ENCODE results near the gene PPP2R5C.

DNA sequence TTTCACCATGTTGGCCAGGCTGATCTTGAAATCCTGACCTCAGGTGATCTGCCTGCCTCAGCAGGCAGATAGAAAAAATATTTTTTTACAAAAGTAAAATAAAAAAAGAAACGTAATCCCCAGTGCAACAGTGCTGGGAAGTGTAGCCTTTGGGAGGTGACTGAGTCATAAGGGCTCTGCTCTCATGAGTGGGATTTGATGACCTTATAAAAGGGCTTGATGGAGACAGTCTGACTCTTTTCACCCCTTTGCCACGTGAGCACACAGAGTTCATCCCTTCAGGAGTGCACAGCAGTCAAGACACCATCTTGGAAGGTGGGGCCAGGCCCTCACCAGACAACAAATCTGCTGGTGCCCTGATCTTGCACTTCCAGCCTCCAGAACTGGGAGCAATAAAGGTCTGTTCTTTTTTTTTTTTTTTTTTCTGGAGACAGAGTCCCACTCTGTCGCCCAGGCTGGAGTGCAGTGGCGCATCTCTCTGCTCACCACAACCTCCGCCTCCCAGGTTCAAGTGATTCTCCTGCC lies 178.2 kb downstream of the PPP2R5C start:
- TF ChIP-seq, protein P1, sequence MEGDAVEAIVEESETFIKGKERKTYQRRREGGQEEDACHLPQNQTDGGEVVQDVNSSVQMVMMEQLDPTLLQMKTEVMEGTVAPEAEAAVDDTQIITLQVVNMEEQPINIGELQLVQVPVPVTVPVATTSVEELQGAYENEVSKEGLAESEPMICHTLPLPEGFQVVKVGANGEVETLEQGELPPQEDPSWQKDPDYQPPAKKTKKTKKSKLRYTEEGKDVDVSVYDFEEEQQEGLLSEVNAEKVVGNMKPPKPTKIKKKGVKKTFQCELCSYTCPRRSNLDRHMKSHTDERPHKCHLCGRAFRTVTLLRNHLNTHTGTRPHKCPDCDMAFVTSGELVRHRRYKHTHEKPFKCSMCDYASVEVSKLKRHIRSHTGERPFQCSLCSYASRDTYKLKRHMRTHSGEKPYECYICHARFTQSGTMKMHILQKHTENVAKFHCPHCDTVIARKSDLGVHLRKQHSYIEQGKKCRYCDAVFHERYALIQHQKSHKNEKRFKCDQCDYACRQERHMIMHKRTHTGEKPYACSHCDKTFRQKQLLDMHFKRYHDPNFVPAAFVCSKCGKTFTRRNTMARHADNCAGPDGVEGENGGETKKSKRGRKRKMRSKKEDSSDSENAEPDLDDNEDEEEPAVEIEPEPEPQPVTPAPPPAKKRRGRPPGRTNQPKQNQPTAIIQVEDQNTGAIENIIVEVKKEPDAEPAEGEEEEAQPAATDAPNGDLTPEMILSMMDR (conservative IDR thresholded peaks at IDR 0.05 in 1 of 2, IDR thresholded peaks at IDR 0.05 in 1 of 2; ENCODE audit: extremely low read depth in 1 of 2, insufficient read depth in 1 of 2, low read depth in 1 of 2, low read length in 2 of 2), result no peak
- TF ChIP-seq EZH2 (IDR thresholded peaks at IDR 0.05; ENCODE audit: borderline replicate concordance, low read length), result no peak
